ENCODE results near the gene SERGEF. TPM values are rescaled to one million over a fixed set of nuclear protein-coding genes. Genes with fewer than 3 reads are reported as not detected.

The SERGEF gene
- total and polyA plus RNA-seq, 2 of the 13 experiments (the other 11 are each of a cell fraction or from before 2014, with no cell fraction given) = 54.5 to 114 TPM

- 0 out of 2 replicates have a peak, but pooled peaks have one; percentile 23 for TF ChIP-seq FUBP1 (CRISPR knock-in tag; IDR thresholded peaks at IDR 0.05; ENCODE audit: borderline replicate concordance)
- 0 out of 2 replicates have a peak, but pooled peaks have one; percentile 3 for TF ChIP-seq ELF1 (CRISPR knock-in tag; IDR thresholded peaks at IDR 0.05)
- TF ChIP-seq ZGPAT (CRISPR knock-in tag; IDR thresholded peaks at IDR 0.05) = no peak
- peak; percentile 65 for TF ChIP-seq ZFX (CRISPR knock-in tag; IDR thresholded peaks at IDR 0.05; ENCODE audit: low read depth)
- TF ChIP-seq MBD4 (IDR thresholded peaks at IDR 0.05; ENCODE audit: borderline replicate concordance, low read length) = no peak
- no peak for TF ChIP-seq NFYC (CRISPR knock-in tag; IDR thresholded peaks at IDR 0.05)
- TF ChIP-seq SNAPC2 (CRISPR knock-in tag; IDR thresholded peaks at IDR 0.05) = no peak
- peak; percentile 14 for TF ChIP-seq TEAD3 (CRISPR knock-in tag; optimal IDR thresholded peaks at IDR 0.05; ENCODE audit: borderline replicate concordance)
- peak; percentile 57; the same call in 1 of the 2 replicates for TF ChIP-seq ZNF703 (CRISPR knock-in tag; IDR thresholded peaks at IDR 0.05; ENCODE audit: borderline replicate concordance)
- TF ChIP-seq BRF2 (CRISPR knock-in tag; IDR thresholded peaks at IDR 0.05) = no peak
- TF ChIP-seq ZBTB25 (CRISPR knock-in tag; IDR thresholded peaks at IDR 0.05) = no peak
- TF ChIP-seq MXD1 (CRISPR knock-in tag; IDR thresholded peaks at IDR 0.05) = 0 out of 2 replicates have a peak, but pooled peaks have one; percentile 21
- TF ChIP-seq KMT2A (CRISPR knock-in tag; IDR thresholded peaks at IDR 0.05) = peak; percentile 68; the same call in 1 of the 2 replicates
- 0 out of 4 replicates have a peak, but pooled peaks of 1 of the 2 experiments have one; percentile 43 for TF ChIP-seq ATF4 (CRISPR knock-in tag; IDR thresholded peaks at IDR 0.05)
- peak; percentile 11; the same call in 1 of the 2 replicates for TF ChIP-seq ZNF777 (CRISPR knock-in tag; IDR thresholded peaks at IDR 0.05)
- TF ChIP-seq GFI1 (CRISPR knock-in tag; IDR thresholded peaks at IDR 0.05; ENCODE audit: borderline replicate concordance) = peak; percentile 23; the same call in 1 of the 2 replicates
- no peak for TF ChIP-seq PAXIP1 (CRISPR knock-in tag; conservative IDR thresholded peaks at IDR 0.05)
Measured at GRCh38 chr11:18012122-18012905, 533 bp downstream of the SERGEF start (continued).
